NCI-H187 treated with DMSO at 0.1 percent for 48 hours (cell line): ENCODE results near the gene TMEM269.

ENCODE experiments used
- DNase-seq: peaks from one replicate; lab custom pipeline; 2025; lab: John Stamatoyannopoulos, UW

Gene TMEM269

DNA sequence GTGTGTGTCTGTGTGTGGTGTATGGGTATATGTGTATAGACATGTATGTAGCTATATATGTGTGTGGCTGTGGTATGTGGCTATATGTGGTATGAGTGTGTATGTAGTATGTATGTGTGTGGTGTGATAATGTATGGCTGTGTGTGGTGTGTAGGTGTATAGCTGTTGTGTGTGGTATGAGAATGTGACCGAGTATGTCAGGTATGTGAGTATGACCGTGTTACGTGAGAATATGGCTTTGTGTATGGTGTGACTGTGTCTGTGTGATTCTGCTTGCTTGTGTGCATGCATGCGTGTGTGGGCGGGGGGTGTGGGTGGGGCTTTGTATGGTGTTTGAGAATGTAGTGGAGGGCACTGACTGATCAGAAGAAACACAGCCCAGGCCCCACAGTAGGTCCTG is 65.2 kb downstream of the TMEM269 start:
- DNase-seq: no peak
